GM19397 (cell line): Measurements from ENCODE around the gene CELSR2.
"Not testable (repeated sequence)": the region's sequence is repeated elsewhere in the genome, so short reads cannot be mapped to it uniquely, and the experiment has no call there.

Source experiments
- ATAC-seq: cut with Tn5 transposase; IDR thresholded peaks from one replicate; pipeline ENCODE4 v1.9.1; 2021; ENCODE audit warnings: mild to moderate bottlenecking, moderate library complexity; ENCODE audit not compliant: unreplicated experiment

CELSR2 gene

DNA sequence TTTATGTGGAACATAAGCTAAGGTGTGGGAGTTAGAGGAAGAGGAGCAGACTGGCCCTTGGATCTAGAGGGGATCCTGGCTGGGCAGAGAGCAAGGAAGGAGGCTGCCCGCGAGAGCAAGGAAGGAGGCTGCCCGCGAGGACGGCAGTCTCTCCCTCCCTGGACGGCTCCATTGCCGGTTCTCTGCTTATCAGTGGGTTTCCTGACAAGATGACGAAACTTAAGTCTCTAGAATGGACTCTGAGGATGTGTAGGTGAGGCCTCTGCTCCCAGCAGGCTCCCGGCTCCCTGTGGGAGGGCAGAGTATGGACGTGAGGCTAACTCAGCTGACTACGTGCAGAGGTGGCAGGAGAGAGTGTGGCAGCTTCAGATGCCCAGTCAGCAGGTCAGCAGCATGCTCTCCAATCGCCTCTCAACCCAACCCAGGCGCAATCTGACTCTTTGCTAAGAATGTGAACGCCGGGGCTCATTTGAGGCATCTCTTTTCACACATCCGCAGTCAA is 51.4 kb downstream of the CELSR2 start:
- no peak for ATAC-seq

DNA sequence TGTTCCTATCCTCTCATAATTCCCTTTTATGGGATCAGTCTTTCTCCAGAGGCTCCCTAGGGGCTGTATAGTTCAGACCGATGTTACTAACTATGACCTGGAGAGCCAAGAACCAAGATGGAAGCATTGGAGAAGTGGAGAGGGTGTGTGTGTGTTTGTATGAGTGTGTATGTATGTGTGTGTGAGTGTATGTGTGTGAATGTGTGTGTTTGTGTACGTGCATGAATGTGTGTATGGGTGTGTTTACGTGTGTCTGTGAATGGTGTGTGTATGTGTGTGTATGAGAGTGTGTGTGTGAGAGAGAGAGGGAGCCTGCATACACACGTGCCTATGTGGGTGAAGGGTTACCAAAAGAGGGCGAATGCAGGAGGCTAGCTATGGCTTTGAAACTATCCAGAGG is 52.5 kb downstream of the CELSR2 start:
- no peak for ATAC-seq

GRCh38 chr1:109304226-109304920 is 55.0 kb downstream of the CELSR2 start:
- no peak for ATAC-seq

GRCh38 chr1:109305991-109306390 is 56.7 kb downstream of the CELSR2 start:
- ATAC-seq: not testable (repeated sequence)

DNA sequence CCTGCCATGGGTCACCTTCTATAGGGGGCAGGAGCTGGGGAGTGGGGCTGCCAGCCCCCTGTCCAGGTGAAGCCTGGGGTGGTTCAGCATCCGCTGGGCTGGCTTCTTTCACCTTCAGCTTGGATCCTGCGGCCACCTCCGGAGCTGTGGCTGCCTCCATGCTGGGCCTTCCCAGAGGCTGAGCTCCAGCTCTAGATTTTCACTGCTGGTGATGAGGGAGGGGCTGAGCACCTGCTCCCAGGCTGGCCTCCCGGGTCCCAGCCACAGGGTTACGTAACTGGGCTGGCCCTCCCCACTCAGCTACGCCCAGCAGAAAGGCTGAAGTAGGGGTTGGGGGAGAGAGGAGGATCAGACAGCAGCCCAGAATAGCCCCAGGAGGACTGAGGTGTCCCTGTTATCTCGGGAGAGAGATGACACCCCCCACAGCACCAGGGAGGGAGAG is 57.5 kb downstream of the CELSR2 start, which contains the start of gene MYBPHL:
MYBPHL (minus strand) TSS at position 180 of the 442 bp plus-strand sequence; CDS start at position 160, 20 bp downstream.
- ATAC-seq: no peak

GRCh38 chr1:109307274-109308021 is 58.1 kb downstream of the CELSR2 start:
- ATAC-seq: no peak

- ATAC-seq: no peak
Measured at GRCh38 chr1:109309347-109309746, 60.0 kb downstream of the CELSR2 start.

DNA sequence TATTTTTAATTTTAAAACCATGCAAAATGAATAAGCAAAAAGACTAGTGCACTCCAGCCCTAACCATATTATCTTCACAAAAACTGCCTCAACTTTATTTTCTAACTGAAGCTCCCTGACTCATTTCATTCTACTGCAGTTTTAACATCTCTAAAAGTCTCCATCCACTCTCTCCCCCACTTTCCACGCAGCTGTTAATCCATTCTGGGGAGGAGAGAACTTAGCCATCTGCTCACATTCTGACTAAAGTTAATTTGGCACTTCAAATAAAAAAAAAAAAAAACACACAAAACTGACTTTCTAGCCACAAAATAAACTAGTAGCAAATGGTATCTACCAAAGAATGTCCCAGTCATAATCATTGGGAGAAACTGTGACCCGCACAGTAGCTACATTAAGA is 62.9 kb downstream of the CELSR2 start:
- ATAC-seq: no peak

DNA sequence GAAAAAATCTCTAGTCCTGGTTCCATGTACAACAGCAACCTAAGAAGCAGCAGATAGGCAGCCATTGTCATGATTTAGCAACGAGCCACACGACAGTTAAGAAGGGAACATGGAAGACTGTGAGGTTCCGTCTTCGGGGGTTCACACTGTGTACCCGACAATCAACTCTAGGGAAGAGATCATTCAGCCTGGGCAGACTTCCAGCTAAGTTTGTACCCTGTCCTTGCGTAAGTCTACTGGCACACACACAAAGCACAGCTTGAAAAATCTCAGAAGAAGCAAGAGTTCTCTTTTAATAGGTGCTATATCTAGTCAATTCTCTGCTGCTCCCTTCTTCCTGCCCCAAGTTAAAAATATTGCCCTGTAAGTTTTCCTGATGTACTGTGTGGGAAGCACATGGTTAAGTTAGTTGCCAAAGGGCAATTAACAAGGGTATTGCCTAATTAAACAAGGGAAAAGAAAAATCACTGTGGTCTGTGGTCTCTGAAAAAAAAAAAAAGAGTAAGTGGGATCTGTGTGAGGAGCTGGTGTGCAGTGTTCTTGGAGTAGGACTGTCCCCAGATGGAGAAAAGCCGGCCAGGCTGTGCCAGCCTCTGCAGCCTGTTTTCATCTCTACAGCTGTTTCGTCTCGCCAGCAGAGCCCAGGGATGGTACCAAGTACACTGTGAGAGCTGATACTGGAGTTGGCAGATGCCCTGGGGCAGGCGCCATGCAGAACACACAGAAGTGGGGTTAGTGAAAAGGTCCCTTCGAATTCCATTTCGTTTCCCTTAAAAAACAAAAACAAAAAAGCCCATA is 63.8 kb downstream of the CELSR2 start:
- ATAC-seq: no peak

DNA sequence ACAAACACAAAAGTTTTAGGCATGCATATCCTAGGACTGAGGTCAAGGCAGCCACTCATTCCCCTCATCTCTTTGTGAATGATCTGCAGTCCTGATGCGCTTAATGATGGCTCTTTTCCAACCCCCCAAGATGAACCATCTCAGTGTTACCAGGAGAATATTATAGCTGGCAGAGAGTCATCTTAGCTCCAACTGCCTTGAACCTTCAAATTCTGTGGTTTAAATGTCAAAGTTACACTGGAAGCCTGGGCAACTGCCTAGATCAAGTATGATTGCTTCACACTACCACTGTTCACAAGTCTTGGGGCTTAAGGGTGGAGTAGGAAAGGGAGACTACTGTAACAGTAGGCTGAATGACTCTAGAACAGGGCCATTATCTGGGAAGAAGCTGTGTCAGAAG is 65.5 kb downstream of the CELSR2 start:
- no peak for ATAC-seq

GRCh38 chr1:109315288-109315687 is 65.9 kb downstream of the CELSR2 start:
- no peak for ATAC-seq

GRCh38 chr1:109316506-109316905 is 67.2 kb downstream of the CELSR2 start:
- no peak for ATAC-seq

GRCh38 chr1:109319114-109319513 is 69.8 kb downstream of the CELSR2 start:
- no peak for ATAC-seq

DNA sequence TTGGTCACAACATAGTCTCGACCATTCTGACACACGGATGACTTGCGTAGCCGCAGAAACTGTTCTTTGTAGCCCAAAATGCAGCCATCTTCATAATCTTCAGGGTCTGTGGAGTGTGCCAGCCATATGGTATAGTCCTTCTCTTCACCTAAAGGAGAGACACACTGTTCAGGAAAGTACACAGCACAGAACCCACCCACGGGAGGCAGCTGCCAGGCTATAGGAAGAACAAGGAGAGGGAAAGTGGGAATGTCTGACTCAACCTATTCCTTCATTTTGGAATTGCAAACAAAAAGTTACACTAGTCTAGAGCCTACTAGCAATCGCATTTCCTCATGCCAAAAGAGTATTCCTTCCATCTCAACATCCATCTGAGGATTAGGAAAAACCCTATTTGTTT is 73.6 kb downstream of the CELSR2 start:
- no peak for ATAC-seq
